Renal pelvis (tissue), 4 donors: Measurements from ENCODE around the gene LCTL. TPM values are rescaled to one million over a fixed set of nuclear protein-coding genes. Genes with fewer than 3 reads are reported as not detected.

Source experiments
- DNase-seq: peaks from one replicate; pipeline ENCODE4 v3.0.0-alpha.2; 2013
- polyA plus RNA-seq, 3 donors: library from polyadenylated mRNA; unstranded; fragments of 120-200 nt; gene quantifications; one replicate each; pipeline ENCODE4 v1.2.1, GENCODE V29; 2013; ENCODE audit not compliant: insufficient read length in 3 of 3

LCTL gene
- polyA plus RNA-seq, 3 donors = 0.24 to 0.51 (median 0.31) TPM

DNA sequence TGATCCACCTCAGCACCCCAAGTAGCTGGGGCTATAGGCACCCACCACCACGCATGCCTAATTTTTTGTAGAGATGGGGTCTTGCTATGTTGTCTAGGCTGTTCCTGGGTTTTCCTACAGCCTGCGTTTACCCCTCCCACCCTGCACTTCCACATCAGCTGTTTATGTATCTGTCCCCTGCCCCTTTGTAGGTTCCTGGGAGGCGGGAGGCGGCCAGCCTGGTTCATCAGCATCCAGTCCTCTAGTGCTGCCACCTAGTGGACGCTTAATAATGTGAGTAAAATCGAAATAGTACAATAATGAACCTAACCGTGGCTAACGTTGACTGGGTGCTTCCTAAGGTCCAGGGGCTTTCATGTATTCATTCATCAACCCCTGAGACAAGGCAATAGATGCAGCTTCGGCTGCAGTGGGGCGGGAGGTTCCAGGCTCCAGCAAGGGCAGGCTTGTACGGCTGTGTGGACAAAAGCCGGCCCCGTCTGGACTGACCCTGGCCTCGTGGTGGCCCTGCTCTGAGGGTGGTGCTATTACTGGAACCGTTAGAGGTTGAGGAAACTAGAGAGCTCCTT, 1.2 kb upstream of the LCTL start:
- DNase-seq = peak; percentile 71

DNA sequence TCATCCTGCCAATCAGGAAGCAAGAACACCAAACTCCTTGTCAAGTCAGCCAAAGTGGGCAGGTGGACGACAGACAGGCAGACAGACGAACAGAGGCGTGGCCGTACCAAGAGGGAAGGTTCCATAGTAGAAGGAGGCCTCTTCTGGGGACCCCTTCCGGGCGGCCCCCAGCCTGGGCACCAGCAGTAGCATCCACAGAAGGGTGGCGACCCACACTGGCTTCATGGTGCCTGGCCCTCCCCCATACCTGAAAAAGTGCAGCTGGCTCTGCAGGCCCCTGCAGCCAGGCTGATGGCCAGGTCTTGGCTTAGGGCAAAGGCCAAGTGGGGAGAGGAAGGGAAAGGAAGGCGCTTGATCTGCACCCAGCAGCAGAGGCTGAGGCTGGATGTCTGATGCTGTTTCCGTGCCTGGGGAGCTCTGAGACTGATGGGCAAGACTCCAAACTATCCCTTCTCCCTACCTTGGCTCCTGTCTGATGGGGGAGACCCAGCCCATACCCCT, 607 bp downstream of the LCTL start:
- no peak for DNase-seq

DNA sequence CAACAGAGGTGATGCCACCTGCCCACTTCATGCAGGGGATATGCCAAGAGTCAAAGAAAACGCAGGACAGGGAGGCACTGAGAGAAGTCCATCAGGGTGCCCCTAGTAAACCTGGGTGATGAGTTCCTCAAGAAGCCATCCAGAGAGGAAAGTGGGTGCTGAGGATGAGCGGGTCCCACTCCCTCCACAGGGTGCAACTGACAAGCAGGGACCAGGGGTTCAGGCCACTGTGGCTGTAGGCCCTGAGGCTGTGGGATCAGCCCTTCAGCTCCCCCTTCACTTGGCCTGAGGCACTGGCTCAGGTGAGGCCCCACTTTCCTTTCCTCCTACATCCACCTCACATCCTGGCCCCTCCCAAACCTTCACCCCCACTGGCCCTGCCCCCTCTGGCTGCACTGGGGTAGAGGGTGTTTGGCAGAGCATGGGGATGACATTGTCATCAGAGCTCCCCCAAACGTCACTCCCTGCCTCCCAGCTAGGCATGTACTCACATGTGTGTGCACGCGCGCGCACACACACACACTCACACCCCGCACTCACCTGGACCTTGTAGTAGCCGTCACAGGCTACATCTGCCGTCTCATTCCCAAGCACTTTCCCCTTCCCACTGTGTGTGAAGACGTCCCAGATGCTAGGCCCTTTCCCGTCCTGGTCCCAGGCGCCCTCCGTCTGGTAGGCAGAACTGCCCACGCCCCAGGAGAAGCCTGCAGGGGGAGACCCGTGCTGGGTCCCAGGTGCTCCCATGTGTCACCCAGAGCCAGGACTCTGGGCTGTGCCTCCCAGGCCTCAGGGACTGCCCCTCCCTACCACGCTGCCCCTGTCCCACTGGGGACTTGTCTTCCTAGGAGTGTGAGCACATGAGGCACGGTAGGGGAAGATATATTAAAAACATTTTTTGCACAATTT, 1.4 kb downstream of the LCTL start:
- DNase-seq = no peak

DNA sequence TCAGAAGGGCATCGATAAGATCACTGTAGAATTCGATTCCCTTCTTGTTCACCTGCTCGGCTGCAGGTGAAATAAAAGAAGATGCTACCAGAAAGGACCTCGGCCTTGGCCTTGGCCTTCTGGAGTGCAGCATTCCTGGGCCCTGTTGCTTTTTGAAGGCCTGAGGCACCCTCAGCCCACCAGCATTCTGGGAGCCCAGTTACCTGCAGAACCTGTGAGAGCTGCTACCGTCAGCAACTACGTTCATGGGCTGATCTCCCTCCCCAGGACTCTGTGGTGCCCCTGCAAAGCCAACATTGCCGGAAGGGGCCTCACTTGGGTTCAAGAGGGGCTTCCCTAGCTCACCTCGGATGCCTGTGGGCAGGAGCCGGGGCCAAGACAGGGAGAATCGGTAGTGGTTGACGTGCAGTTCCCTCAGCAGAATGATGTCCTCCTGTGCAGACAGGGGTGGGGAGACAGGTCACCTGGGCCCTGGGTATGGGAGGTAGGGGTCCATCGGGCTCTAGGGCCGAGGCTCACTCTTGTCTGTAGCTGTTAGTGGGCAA, 2.2 kb downstream of the LCTL start:
- DNase-seq = no peak

DNA sequence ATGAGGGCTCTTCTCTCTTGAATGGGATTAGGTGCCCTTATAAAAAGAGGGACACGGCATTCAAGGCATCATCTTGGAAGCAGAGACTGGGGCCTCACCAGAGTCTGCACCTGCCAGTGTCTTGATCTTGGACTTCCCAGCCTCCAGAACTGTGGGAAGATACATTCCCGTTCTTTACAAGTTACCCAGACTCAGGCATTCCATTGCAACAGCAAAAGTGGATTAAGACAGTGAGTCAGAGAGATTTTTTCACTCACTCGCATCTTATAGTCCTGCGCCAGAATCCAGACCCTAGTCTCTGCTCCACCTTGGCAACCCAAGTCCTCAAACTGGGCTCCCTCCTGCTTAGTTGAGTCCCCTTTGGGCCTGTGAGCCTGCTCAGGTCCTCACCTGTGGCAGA, 2.7 kb downstream of the LCTL start:
- DNase-seq = no peak

DNA sequence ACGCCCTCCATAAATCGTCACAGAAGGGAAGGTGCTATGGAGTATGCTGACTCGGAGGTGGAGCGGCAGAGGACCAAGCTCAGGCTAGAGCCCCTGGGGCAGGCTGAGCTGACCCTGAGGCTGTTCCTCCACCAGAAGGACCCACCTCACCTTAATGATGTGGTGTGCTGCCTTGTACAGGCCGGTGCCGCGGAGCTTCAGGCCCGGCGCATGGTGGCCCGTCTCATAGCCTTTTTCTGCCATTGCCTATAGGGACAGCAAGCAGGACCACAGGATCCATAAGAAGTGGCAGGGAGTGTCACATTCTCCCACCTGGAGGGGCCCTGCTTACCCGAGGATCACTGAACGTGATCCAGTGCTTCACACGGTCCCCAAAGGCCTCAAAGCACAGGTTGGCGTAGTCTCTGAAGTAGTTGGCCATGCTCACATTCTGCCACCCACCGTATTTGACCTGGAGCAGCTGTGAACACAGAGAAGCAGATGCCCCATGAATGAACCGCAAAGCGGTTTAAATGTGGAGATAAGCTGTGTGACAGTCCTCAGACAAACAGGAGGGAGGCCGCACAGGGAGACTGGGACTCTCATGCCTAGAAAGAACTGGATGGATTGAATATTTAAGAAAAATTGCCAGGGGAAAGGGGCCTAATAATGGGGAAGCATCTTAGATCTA, 4.8 kb downstream of the LCTL start:
- DNase-seq = no peak

DNA sequence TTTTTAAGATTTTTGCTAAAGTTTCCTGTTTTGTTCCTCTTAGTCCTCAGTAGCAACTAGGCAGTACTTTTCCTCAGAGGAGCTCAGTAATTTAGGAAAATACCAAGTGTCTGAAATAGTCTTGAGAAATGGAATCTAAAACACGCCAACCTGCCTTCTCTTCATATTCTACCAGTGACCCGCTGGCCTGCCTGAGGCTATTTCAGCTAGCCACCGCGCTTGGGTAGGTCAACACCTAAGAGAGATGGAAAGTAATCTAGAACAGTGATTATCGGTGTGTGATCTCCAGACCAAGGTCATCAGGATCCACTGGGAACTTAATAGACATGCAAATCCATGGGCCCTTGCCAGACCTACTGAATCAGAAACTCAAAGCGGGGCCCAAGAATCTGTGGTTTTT, 7.5 kb downstream of the LCTL start:
- no peak for DNase-seq

DNA sequence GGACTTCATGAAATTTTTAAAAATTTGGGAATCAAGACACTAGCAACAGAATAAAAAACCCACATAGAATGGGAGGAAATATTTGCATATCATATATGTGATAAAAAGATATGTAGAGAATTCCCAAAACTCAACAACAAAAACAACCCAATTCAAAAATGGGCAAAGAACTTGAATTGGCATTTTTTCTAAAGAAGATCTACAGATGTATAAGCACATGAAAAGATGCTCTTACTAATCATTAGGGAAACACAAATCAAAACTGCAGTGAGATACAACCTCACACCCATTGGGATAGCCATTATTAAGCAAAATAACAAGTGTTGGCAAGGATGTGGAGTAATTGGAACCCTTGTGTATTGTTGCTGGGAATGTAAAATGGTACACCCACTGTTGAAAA, 10.1 kb downstream of the LCTL start:
- DNase-seq = no peak

DNA sequence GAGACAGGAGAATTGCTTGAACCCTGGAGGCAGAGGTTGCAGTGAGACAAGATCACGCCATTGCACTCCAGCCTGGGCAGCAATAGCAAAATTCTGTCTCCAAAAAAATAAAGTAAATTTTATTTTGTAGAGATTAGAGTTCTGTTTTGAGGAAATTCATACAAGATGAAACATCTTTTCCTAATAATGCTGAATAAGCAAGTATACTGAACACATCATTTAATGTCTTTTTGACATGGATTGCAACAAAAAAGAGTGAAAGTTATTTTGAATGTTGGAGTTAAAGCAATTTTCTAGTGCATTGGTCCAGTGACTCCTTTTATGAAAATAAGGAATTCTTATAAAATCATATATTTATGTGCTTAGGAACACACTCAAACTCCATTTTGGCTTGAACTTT, 20.5 kb downstream of the LCTL start:
- no peak for DNase-seq

DNA sequence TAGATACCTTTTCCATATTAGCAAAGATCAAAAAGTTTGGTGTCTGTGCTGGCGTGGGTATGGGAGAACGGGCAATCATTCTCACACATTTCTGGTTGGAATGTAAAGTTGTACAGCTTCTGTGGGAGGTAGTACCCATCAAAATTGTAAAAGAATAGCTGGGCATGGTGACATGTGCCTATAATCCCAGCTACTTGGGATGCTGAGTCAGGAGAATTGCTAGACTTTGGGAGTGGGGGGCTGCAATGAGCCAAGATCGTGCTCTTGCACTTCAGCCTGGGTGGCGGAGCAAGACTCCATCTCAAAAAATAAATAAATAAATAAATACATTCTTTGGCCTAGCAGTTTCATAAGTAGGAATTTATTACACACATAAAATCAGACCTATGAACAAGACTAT, 22.9 kb downstream of the LCTL start:
- DNase-seq = no peak

DNA sequence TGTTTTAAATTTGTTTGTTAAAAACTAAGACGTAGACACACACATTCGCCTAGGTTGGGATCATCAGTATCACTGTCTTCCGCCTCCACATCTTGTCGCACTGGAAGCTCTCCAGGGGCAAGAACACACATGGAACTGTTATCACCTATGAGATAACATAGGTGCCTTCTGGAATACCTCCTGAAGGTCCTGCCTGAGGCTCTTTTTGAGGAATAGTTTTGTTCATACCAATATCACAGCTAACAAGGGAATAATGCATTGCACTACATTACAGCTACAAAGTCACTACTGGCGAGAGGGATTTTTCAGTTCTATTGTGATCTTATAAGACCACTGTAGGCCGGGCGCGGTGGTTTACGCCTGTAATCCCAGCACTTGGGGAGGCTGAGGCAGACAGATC, 30.7 kb downstream of the LCTL start:
- DNase-seq = no peak

DNA sequence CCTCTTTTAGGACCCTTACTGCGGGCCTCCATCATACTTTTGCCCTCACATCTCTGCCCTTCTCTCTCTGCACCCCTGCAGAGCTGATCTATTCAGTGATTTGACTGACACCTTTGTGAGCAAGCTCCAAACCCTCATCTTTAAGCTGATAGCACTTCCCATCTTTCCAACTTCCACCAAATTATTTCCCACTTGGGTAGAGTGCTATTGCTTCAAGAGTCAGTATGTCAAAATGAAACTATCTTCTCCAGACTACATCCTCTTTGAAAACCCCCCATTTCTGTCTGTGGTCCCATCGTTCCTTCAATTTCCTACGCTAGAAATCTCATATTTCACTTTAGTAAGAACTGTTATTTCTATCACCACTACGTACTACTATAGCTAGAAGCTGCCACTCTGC, 41.0 kb downstream of the LCTL start:
- no peak for DNase-seq

DNA sequence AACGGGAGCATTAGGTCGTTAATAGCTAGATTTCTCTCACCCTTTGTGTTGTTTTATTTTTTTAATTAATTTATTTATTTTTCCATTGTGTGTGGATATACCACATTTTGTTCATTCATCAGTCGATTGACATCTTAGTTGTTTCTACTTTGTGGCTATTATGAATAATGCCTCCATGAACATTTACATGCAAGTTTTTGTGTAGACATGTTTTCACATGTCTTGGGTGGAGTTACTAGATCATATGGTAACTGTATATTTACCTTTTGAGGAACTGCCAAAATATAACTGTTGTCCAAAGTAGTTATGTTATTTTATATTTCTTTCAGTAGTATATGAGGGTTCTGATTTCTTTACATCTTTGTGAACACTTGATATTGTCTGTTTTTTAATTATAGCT, 41.9 kb downstream of the LCTL start:
- no peak for DNase-seq

DNA sequence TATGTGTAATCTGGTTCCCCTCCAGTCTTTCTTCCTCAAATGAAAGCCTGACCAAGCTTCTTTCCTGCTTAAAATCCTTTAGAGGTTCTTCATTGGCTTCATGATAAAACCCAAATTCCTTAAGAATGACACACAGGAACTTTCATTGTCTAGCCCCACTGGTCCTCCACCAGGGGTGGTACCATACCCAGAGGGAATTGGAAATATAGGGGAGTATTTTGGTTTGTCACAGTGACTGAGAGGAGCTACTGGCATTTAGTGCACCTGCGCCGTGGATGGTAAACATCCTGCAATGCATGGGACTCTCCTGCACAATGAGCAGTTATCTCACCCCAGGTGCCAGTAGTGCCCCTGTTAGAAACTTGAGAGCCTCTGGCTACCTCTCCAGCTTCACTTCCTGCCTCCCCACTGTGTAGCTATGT, 49.9 kb downstream of the LCTL start:
- DNase-seq = no peak

DNA sequence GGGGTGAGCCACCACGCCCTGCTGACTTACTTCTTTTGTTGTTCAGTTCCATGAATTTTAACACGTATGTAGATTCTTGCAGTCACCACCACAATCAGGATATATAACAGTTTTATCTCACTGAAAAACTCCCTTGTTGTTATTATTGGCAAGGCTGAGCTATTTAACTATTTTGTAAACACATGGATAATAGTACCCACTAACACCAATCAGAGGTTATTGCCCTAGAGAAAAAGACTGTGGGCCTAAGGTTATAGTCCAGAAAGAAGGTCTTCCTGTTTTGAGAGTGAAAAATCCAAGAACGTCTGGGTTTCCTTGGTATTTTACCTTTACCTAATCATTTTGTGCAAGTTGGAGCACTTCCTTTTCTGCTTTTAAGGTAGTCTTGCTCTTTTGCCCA, 51.2 kb downstream of the LCTL start:
- no peak for DNase-seq

DNA sequence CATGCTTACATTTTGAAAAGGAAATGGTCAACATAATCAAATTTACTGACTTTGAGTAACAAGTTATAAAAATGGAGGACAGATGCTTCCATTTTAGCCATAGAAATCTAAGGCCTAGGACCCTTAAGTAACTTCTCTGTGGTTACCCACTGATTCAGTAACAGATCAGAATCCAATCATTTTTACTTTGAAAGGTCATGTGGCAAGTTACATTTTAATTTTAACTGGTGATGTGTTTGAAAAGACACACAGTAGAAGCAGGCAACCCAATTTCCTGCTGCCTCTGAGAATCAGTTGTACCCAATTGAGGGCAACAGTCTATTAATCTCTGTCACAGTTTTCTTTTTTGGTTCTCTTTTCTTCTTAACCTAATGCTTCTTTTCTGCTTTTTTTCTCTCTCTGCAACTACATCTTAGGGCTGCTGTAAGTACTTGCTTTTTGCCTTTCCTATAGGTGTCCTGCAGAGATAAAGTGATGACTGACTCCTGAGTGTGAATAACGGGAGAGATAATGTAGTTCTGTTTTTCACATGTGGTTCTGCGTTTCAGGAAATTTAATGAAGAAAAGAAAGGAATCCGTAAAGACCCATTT, 57.4 kb downstream of the LCTL start:
- no peak for DNase-seq

DNA sequence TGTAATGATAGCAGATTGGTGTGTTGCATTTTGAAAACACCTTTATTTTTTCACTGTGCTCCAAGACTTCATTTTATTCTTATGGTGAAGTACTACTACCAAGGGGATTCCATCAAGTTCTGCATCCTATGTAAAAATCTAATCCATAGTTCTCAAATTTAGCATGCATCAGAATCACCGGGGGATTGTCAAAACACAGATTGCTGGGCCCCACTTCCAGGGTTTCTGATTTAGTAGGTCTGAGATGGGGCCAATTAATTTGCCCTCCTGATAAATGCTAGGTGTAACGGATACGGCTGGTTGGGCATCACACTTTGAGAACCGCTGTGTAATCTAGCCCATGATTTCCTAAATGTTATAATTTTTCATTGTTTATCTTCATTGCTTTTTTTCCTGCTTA, 60.0 kb downstream of the LCTL start:
- DNase-seq = no peak

DNA sequence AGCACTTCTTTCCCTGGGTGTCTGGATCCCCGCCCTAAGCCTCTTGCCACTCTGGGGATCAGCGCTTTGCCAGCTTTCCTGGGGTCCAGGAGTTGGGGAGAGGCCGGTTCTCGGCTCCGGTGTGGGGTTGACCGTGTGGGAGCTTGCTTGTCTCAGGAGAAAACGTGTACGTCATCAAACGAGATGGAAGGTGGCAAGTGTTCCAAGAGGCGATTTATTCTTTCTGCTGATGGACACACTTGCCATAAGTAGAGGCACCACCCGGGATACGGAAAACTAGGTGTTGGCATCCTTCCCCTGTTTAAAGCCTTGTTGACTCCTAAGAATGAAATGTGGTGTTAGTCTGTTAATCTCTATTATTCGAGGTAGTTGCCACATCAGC, 60.4 kb downstream of the LCTL start:
- no peak for DNase-seq

DNA sequence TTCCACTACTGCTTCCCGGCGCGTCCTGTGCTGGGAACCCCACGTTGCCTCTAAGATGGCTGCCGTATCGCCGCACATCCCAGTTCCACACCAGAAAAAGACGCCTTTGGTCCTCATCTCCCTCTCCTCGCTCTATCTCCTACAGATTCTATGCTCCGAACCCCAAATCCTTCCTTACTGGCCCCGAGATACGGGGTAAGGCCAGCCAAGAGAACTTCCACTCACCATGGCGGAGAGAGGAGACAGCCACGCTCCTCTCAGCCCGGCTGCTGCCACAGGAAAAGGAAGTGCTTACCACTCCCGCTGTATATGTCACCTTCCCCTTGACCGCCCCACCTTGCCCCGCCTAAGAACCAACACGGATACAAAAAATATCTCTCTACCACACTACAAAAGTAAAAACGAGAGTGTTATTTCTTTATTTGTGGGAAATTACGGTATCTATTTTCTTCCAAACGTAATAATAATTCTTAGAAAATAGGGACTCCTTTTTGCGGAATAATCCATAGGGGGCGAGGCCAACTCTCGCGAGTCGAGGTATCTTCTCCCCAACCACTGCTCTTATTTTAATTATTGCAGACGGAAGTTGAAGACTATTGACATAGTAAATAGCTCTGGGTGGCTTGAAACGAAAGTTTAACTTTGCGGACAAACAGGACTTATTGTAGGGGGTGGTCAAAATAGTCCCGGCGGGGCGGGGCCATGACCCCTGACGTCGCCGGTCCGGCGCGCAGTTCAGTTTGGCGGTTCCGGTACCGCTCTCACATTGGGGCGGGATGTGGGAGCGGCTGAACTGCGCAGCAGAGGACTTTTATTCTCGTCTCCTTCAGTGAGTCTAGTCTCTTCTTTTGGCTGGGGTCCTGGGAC, 61.0 kb downstream of the LCTL start, which contains the start of the genes RPL4 and ZWILCH:
Gene RPL4, minus strand, starts transcription at position 293 of the 867 bp plus-strand sequence. Its CDS starts 65 bp downstream, at position 228.
Gene ZWILCH, plus strand, starts transcription at position 764 of the 867 bp plus-strand sequence. Its CDS starts 13 bp downstream, at position 777.
- peak; percentile 86 for DNase-seq

DNA sequence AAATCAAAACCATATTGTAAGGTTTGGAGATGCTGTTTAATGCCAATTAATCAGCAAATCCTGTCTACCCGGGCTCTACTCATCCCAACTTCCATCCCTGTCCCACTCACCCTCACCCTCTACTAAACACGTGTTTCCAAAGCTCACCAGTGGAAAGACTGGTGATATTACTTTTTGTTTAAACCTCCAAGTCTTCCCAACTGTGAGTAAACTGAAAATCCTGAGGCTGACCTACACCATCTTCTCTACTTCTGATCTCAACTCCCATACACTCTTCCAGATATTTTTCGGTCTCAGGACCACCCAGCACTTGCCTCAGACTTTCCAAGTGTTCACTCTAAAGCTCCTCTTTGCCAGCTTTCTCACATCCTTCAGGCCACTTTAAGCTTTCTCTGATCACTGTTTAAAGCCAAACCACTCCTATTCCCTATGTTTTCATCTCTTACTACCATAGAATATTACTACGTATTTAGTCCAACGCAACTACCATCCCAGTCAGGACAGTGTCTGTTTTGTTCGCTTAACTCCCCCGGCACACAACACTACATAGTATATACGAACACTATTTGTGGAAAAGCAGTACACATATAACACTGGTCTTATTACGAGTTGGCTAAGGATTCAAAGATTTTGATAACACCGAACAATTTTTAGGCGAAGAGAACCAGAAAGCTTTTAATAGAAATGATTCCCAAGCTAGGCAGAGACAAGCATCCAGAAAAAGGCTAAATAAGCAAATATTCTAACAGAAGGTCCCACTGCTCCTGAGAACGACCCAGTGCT, 61.8 kb downstream of the LCTL start:
- no peak for DNase-seq
